ENCODE measurements around the gene MAP2. TPM values are rescaled to one million over a fixed set of nuclear protein-coding genes. Genes with fewer than 3 reads are reported as not detected.

Gene MAP2
- total RNA-seq = 100 to 1,000 TPM in 1 of 4 donors, 10 to 100 TPM in 2, 1 to 10 TPM in 1; 7.4 to 124 (median 59.9) TPM

GRCh38 chr2:209423562-209424198 is at the start of gene MAP2:
MAP2 (plus strand) TSS chr2:209424047; CDS start chr2:209653171, 229,124 bp downstream.
- Histone ChIP-seq H3K4me3 (peak within 1 kb of the TSS; percentile 53 to 66), H3K9me3 (no peaks in the 10 kb centered on the region), H3K36me3 (no peaks in the 10 kb centered on the region), H3K27ac (peak within 1 kb of the TSS in 3 of 4 donors; percentile 48 to 75 (median 52)), H3K4me1 (peaks cover 0 to 25% (median 4%) of the 10 kb centered on the region in 3 donors), H3K27me3 (peaks cover 3% of the 10 kb centered on the region)
- TF ChIP-seq CTCF (IDR thresholded peaks at IDR 0.05) (peak; percentile 86 to 97 (median 92)), POLR2AphosphoS5 (IDR thresholded peaks at IDR 0.05) (no peak), POLR2A (IDR thresholded peaks at IDR 0.05) (peak in 1 of 2 donors; percentile 21)
- 0 to 8% methylated on average over 1 to 2 of the region's 57 CpGs for WGBS, 2 donors (ENCODE audit: low coverage in 1 of 2)
- peak; percentile 98 for ATAC-seq

- H3K27me3 ChIP-seq = no peaks in the 10 kb centered on the region
- H3K9me3 ChIP-seq = peaks cover 0 to 19% (median 0%) of the 10 kb centered on the region in 3 donors
- H3K4me1 ChIP-seq = no peaks in the 10 kb centered on the region
- TF ChIP-seq EP300 (IDR thresholded peaks at IDR 0.05) = no peak
- TF ChIP-seq CTCF (IDR thresholded peaks at IDR 0.05) = no peak
- no peak for TF ChIP-seq POLR2AphosphoS5 (IDR thresholded peaks at IDR 0.05)
- no peak for TF ChIP-seq POLR2A (IDR thresholded peaks at IDR 0.05)
- no peaks in the 10 kb centered on the region for H3K36me3 ChIP-seq
- WGBS, 2 donors (ENCODE audit: low coverage in 1 of 2) = 80 to 93% methylated on average over 1 of the region's 1 CpG
- no peak for ATAC-seq
- no peak overlapping the region for H3K27ac ChIP-seq
- no peak overlapping the region for H3K4me3 ChIP-seq
Observed at GRCh38 chr2:209376686-209377085, 47.2 kb upstream of the MAP2 start.

GRCh38 chr2:209380293-209380692 is 43.6 kb upstream of the MAP2 start:
- Histone ChIP-seq H3K4me3 (no peak overlapping the region), H3K27me3 (no peaks in the 10 kb centered on the region), H3K4me1 (no peaks in the 10 kb centered on the region), H3K27ac (no peak overlapping the region), H3K36me3 (no peaks in the 10 kb centered on the region), H3K9me3 (peaks cover 0 to 19% (median 0%) of the 10 kb centered on the region in 3 donors)
- WGBS, 2 donors (ENCODE audit: low coverage in 1 of 2) = 29 to 70% methylated on average over 1 of the region's 1 CpG
- no peak for TF ChIP-seq EP300 (IDR thresholded peaks at IDR 0.05)
- TF ChIP-seq CTCF (IDR thresholded peaks at IDR 0.05) = no peak
- TF ChIP-seq POLR2A (IDR thresholded peaks at IDR 0.05) = no peak
- no peak for TF ChIP-seq POLR2AphosphoS5 (IDR thresholded peaks at IDR 0.05)
- no peak for ATAC-seq

GRCh38 chr2:209381091-209381490 is 42.8 kb upstream of the MAP2 start:
- Histone ChIP-seq H3K27me3 (no peaks in the 10 kb centered on the region), H3K36me3 (no peaks in the 10 kb centered on the region), H3K4me1 (no peaks in the 10 kb centered on the region), H3K9me3 (peaks cover 0 to 15% (median 0%) of the 10 kb centered on the region in 3 donors), H3K27ac (no peak overlapping the region), H3K4me3 (no peak overlapping the region)
- no peak for ATAC-seq
- no peak for TF ChIP-seq POLR2A (IDR thresholded peaks at IDR 0.05)
- TF ChIP-seq EP300 (IDR thresholded peaks at IDR 0.05) = no peak
- no peak for TF ChIP-seq POLR2AphosphoS5 (IDR thresholded peaks at IDR 0.05)
- no peak for TF ChIP-seq CTCF (IDR thresholded peaks at IDR 0.05)
- 27 to 56% methylated on average over 3 of the region's 3 CpGs for WGBS, 2 donors (ENCODE audit: low coverage in 1 of 2)

DNA sequence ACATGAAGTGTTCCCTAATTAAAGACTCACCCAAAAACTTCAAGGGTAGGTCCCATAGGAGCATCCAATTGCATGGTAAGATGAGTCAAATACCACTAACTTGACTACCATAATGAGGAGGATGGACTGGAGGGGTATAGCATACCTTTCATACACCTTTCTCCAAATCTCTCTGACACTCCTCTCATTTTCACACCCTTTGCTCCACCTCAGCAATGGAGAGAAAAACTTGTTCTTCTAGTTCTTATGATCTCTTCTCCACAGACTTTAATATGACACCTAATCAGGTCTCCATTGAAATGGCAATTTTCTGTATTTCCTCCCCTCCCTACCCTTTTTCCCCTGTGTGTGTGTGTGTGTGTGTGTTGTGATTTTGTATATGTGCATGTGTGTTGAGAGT is 41.1 kb upstream of the MAP2 start:
- H3K9me3 ChIP-seq = no peaks in the 10 kb centered on the region
- H3K27me3 ChIP-seq = no peaks in the 10 kb centered on the region
- no peak for ATAC-seq
- TF ChIP-seq CTCF (IDR thresholded peaks at IDR 0.05) (no peak), POLR2AphosphoS5 (IDR thresholded peaks at IDR 0.05) (no peak), POLR2A (IDR thresholded peaks at IDR 0.05) (no peak), EP300 (IDR thresholded peaks at IDR 0.05) (no peak)
- H3K4me3 ChIP-seq = no peak overlapping the region
- H3K36me3 ChIP-seq = no peaks in the 10 kb centered on the region
- H3K27ac ChIP-seq = no peak overlapping the region
- no peaks in the 10 kb centered on the region for H3K4me1 ChIP-seq
